Ishikawa (cell line): ENCODE measurements around the gene TM4SF4.

ENCODE experiments used
- CEBPB ChIP-seq: IDR thresholded peaks from 2 replicates; pipeline ENCODE4 v1.6.1; 2012
- CREB1 ChIP-seq: IDR thresholded peaks from 2 replicates; pipeline ENCODE4 v1.6.1; 2012; ENCODE audit warnings: low read depth
- EGR1 ChIP-seq: IDR thresholded peaks from 2 replicates; pipeline ENCODE4 v1.6.1; 2012
- EP300 ChIP-seq: IDR thresholded peaks from 2 replicates; pipeline ENCODE4 v1.6.1; 2012; ENCODE audit warnings: borderline replicate concordance
- FOXM1 ChIP-seq: IDR thresholded peaks from 2 replicates; pipeline ENCODE4 v1.6.1; 2012; ENCODE audit warnings: low read depth, borderline replicate concordance
- MAX ChIP-seq: IDR thresholded peaks from 2 replicates; pipeline ENCODE4 v1.6.1; 2012
- NFIC ChIP-seq: IDR thresholded peaks from 2 replicates; pipeline ENCODE4 v1.6.1; 2012
- RAD21 ChIP-seq: IDR thresholded peaks from 2 replicates; pipeline ENCODE4 v1.6.1; 2012; ENCODE audit warnings: low read depth
- TAF1 ChIP-seq: IDR thresholded peaks from 2 replicates; pipeline ENCODE4 v1.6.1; 2012; ENCODE audit warnings: low read depth, mild to moderate bottlenecking
- TCF12 ChIP-seq: IDR thresholded peaks from 2 replicates; pipeline ENCODE4 v1.6.1; 2012; ENCODE audit warnings: low read depth
- TEAD4 ChIP-seq: IDR thresholded peaks from 2 replicates; pipeline ENCODE4 v1.6.1; 2012
- USF1 ChIP-seq: IDR thresholded peaks from 2 replicates; pipeline ENCODE4 v1.6.1; 2012
- YY1 ChIP-seq: IDR thresholded peaks from 2 replicates; pipeline ENCODE4 v1.6.1; 2012; ENCODE audit warnings: low read depth
- ZBTB7A ChIP-seq: IDR thresholded peaks from 2 replicates; pipeline ENCODE4 v1.6.1; 2012; ENCODE audit warnings: low read depth
- TF ChIP-seq, protein P1 (sequence below): IDR thresholded peaks from 2 replicates; pipeline ENCODE4 v1.6.1; 2012; ENCODE audit warnings: low read depth, mild to moderate bottlenecking

Gene TM4SF4

DNA sequence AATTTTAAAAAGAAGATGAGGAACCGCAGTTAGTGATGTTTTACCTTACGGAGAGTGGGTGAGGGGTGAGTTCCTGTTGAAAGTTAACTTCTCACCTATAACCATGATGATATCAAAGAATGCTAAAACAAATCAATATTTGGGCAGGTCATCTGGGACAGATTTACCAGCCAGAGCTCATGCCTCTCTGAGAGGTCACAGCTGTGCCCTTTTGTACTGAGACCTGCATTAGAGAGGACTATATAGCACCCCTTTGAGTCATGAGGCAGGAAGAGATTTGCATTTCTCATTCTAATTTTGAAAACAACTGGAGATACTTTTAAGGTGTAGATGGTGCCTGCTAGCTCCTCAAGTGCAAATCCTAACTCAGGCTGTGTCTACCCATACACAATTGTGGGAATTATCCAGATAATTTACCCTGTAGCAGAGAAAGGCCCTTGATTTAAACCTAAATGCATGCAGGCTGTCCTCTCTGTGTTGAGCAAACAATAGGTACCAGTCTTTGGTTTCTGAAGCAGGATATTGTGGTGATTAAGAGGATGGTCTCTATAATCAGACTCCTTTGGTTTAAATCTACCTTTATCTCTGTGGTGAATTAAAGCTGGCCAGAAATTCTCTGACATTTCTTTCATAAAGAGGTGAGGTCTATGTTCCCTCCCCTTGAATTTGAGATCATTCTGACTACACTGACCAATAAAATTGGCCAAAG lies 5.8 kb upstream of the TM4SF4 start:
- TF ChIP-seq ZBTB7A = no peak
- TF ChIP-seq, protein P1, sequence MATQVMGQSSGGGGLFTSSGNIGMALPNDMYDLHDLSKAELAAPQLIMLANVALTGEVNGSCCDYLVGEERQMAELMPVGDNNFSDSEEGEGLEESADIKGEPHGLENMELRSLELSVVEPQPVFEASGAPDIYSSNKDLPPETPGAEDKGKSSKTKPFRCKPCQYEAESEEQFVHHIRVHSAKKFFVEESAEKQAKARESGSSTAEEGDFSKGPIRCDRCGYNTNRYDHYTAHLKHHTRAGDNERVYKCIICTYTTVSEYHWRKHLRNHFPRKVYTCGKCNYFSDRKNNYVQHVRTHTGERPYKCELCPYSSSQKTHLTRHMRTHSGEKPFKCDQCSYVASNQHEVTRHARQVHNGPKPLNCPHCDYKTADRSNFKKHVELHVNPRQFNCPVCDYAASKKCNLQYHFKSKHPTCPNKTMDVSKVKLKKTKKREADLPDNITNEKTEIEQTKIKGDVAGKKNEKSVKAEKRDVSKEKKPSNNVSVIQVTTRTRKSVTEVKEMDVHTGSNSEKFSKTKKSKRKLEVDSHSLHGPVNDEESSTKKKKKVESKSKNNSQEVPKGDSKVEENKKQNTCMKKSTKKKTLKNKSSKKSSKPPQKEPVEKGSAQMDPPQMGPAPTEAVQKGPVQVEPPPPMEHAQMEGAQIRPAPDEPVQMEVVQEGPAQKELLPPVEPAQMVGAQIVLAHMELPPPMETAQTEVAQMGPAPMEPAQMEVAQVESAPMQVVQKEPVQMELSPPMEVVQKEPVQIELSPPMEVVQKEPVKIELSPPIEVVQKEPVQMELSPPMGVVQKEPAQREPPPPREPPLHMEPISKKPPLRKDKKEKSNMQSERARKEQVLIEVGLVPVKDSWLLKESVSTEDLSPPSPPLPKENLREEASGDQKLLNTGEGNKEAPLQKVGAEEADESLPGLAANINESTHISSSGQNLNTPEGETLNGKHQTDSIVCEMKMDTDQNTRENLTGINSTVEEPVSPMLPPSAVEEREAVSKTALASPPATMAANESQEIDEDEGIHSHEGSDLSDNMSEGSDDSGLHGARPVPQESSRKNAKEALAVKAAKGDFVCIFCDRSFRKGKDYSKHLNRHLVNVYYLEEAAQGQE = no peak
- TF ChIP-seq YY1 = no peak
- TF ChIP-seq USF1 = no peak
- no peak for TF ChIP-seq TCF12
- no peak for TF ChIP-seq NFIC
- TF ChIP-seq CEBPB = no peak
- TF ChIP-seq MAX = no peak
- TF ChIP-seq EGR1 = no peak
- TF ChIP-seq CREB1 = no peak
- TF ChIP-seq FOXM1 = no peak
- no peak for TF ChIP-seq EP300
- no peak for TF ChIP-seq TEAD4
- TF ChIP-seq RAD21 = no peak
- no peak for TF ChIP-seq TAF1

- TF ChIP-seq MAX (no peak), NFIC (no peak), TCF12 (no peak), TAF1 (no peak), ZBTB7A (no peak), CEBPB (no peak), FOXM1 (no peak), USF1 (no peak), TEAD4 (no peak), CREB1 (no peak), YY1 (no peak), EP300 (no peak), RAD21 (no peak), EGR1 (no peak)
- TF ChIP-seq, protein P1 = no peak
Measured at GRCh38 chr3:149470381-149470780, 4.1 kb upstream of the TM4SF4 start.

DNA sequence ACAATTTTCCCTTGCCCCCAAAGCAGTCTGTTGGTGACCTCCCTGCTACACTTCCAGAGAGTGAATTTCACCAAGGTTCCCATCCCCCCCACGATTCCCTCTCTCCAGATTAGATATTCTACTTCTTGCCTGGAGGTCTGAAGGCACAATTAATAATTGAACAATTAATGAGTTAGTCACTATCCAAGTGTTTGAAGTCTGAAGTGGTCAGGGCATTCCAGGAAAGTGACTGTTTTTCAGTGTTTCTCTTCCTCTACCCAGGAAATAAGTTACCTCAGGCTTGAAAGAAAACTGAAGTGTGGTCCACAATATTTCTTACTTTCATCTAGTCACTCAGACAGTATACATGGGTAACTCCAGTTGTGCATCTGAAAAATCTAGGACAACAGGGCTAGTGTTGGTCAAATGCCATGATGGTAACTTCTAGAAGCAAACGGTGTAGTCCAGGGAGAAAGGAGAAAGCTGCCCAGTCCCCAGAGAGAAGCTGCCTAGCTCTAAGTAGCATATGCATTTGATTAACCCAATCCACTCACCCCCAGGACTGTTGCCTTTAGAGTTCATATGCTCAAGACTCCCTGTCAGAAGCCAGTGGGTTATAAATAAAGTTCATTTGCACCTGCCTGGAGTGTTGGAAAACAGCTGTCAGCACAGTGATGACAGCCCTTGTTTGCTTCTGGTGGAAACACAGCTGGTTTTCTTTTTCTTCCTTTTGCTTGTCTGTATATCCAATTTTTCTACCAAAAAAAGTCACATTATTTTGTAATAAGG lies 2.3 kb upstream of the TM4SF4 start:
- TF ChIP-seq TEAD4 (no peak), RAD21 (no peak), CEBPB (no peak), NFIC (no peak), EGR1 (no peak), USF1 (no peak), FOXM1 (no peak), YY1 (no peak), ZBTB7A (no peak), MAX (no peak), EP300 (no peak), CREB1 (no peak), TAF1 (no peak)
- TF ChIP-seq, protein P1 = no peak
